Liver (tissue), 9 donors: ENCODE data around the gene SLC22A5. TPM values are rescaled to one million over a fixed set of nuclear protein-coding genes. Genes with fewer than 3 reads are reported as not detected.

Experiments used
- DNase-seq: peaks from one replicate; pipeline ENCODE4 v3.0.0-alpha.2; 2017; ENCODE audit warnings: low spot score
- H3K27ac ChIP-seq, 2 donors: one replicate each; pipeline ENCODE4 v1.7.0; 2013; ENCODE audit warnings: inconsistent platforms in 2 of 2, low read length in 2 of 2, control low read depth in 1 of 2, low read depth in 1 of 2, mild to moderate bottlenecking in 1 of 2
- H3K27me3 ChIP-seq, 4 donors: one replicate each; pipeline versions ENCODE4 v1.6.1 to v1.7.0; 2013; ENCODE audit warnings: low read length in 3 of 4, inconsistent platforms in 1 of 4, mild to moderate bottlenecking in 1 of 4, moderate library complexity in 1 of 4; ENCODE audit not compliant: control insufficient read depth in 4 of 4, insufficient read depth in 4 of 4
- H3K36me3 ChIP-seq, 4 donors: one replicate each; pipeline versions ENCODE4 v1.6.1 to v1.7.0; 2013; ENCODE audit warnings: low read length in 3 of 4, mild to moderate bottlenecking in 3 of 4, low read depth in 1 of 4, moderate library complexity in 1 of 4; ENCODE audit not compliant: control insufficient read depth in 4 of 4, insufficient read depth in 3 of 4
- H3K4me1 ChIP-seq, 4 donors: one replicate each; pipeline versions ENCODE4 v1.6.1 to v1.7.0; 2013; ENCODE audit warnings: low read length in 3 of 4, mild to moderate bottlenecking in 3 of 4, moderate library complexity in 1 of 4; ENCODE audit not compliant: control insufficient read depth in 4 of 4, insufficient read depth in 4 of 4
- H3K4me3 ChIP-seq, 3 donors: one replicate each; pipeline versions ENCODE4 v1.6.1 to v1.7.0; 2013; ENCODE audit warnings: low read length in 3 of 3, control low read depth in 1 of 3, low read depth in 1 of 3, mild to moderate bottlenecking in 1 of 3
- H3K9ac ChIP-seq, 2 donors: one replicate each; pipeline ENCODE4 v1.7.0; 2013; ENCODE audit warnings: low read length in 2 of 2, mild to moderate bottlenecking in 2 of 2, moderate library complexity in 2 of 2, control low read depth in 1 of 2, low read depth in 1 of 2
- H3K9me3 ChIP-seq, 4 donors: one replicate each; pipeline versions ENCODE4 v1.6.1 to v1.7.0; 2013; ENCODE audit warnings: low read length in 3 of 4; ENCODE audit not compliant: control insufficient read depth in 4 of 4
- EGR1 ChIP-seq, 2 donors: IDR thresholded peaks; 2 replicates each; pipeline ENCODE4 v1.6.1; 2016 to 2018; ENCODE audit warnings: antibody characterized with exemption in 2 of 2, low read depth in 2 of 2
- GABPA ChIP-seq, 2 donors: IDR thresholded peaks in 1 of 2; conservative IDR thresholded peaks in 1 of 2; 2 replicates each; pipeline ENCODE4 v1.6.1; 2016; ENCODE audit warnings: antibody characterized with exemption in 2 of 2, mild to moderate bottlenecking in 1 of 2, moderate library complexity in 1 of 2
- JUND ChIP-seq, 2 donors: IDR thresholded peaks; 2 replicates each; pipeline ENCODE4 v1.6.1; 2016; ENCODE audit warnings: antibody characterized with exemption in 2 of 2
- NR2F2 ChIP-seq: IDR thresholded peaks from 2 replicates; pipeline ENCODE4 v1.6.1; 2016; ENCODE audit warnings: antibody characterized with exemption
- RAD21 ChIP-seq, 2 donors: IDR thresholded peaks; 2 replicates each; pipeline ENCODE4 v1.6.1; 2016; ENCODE audit warnings: antibody characterized with exemption in 2 of 2, mild to moderate bottlenecking in 2 of 2
- TAF1 ChIP-seq: conservative IDR thresholded peaks from 2 replicates; pipeline ENCODE4 v1.6.1; 2016; ENCODE audit warnings: antibody characterized with exemption, mild to moderate bottlenecking
- WGBS: extraction: QIAGEN DNeasy Blood & Tissue Kit; methylation state at CpG from one replicate; pipeline ENCODE4 v1.1.7; 2013; 5-methylcytosine and 5-hydroxymethylcytosine counted together
- polyA plus RNA-seq, 2 donors: library from polyadenylated mRNA; stranded (reverse) in 1 of 2; unstranded in 1 of 2; fragments of 200-250 nt in 1 of 2; fragments of >200 nt in 1 of 2; fragmentation: Nextera tagmentation in 1 of 2; extraction: Ambion mirVana in 1 of 2; gene quantifications; one replicate each; pipeline versions ENCODE4 v1.2.1 to v1.2.3, GENCODE V29; 2013 to 2015
- total RNA-seq, 2 donors: library from RNA; depleted of rRNA; stranded (reverse); fragments of >200 nt; gene quantifications; one replicate each; pipeline ENCODE4 v1.2.3, GENCODE V29; 2014
- TF ChIP-seq, protein P1 (sequence below): fragments of 150-350 bp; IDR thresholded peaks from 2 replicates; pipeline ENCODE4 v1.5.1; 2017; ENCODE audit warnings: improper control_type of control experiment, low read depth, low read length; ENCODE audit not compliant: missing input control
- TF ChIP-seq, protein P2 (sequence below): IDR thresholded peaks from 2 replicates; pipeline ENCODE4 v1.6.1; 2016; ENCODE audit warnings: antibody characterized with exemption
- TF ChIP-seq, protein P3 (sequence below): IDR thresholded peaks from 2 replicates; pipeline ENCODE4 v1.6.1; 2016; ENCODE audit warnings: antibody characterized with exemption
- TF ChIP-seq, protein P4 (sequence below): IDR thresholded peaks from 2 replicates; pipeline ENCODE4 v1.6.1; 2016; ENCODE audit warnings: antibody characterized with exemption, mild to moderate bottlenecking
- donor health status: healthy.
- donor health status: healthy.
- donor health status: healthy.
- donor health status: healthy.
- donor health status: healthy.

The SLC22A5 gene
- total and polyA plus RNA-seq, 4 donors: 3.4 to 12.7 (median 8.5) TPM

DNA sequence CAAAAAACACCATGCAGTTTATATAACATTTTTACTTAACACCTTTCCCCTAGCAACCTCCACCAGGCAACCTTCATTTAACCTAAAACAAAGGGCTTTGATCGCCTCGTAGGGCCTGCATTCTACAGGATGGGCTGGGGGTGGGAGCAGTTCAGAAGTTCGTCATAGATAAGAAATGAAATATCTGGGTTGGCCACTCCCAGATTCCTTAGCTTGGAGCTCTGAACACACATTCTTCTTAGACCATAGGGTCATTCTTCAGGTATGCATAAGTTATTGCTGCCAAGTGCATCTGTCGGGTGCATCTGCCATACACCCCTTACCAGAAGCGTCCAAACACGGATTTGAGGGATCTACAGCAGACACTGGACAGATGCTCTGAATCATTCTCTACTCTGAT is 4.3 kb upstream of the SLC22A5 start:
- Histone ChIP-seq H3K27ac (no peak overlapping the region), H3K9ac (no peak overlapping the region), H3K27me3 (no peaks in the 10 kb centered on the region), H3K4me3 (no peak overlapping the region), H3K36me3 (peaks cover 0 to 8% (median 2%) of the 10 kb centered on the region in 4 donors), H3K9me3 (no peaks in the 10 kb centered on the region), H3K4me1 (peaks cover 0 to 21% (median 17%) of the 10 kb centered on the region in 4 donors)
- TF ChIP-seq TAF1: no peak
- TF ChIP-seq, protein P1, sequence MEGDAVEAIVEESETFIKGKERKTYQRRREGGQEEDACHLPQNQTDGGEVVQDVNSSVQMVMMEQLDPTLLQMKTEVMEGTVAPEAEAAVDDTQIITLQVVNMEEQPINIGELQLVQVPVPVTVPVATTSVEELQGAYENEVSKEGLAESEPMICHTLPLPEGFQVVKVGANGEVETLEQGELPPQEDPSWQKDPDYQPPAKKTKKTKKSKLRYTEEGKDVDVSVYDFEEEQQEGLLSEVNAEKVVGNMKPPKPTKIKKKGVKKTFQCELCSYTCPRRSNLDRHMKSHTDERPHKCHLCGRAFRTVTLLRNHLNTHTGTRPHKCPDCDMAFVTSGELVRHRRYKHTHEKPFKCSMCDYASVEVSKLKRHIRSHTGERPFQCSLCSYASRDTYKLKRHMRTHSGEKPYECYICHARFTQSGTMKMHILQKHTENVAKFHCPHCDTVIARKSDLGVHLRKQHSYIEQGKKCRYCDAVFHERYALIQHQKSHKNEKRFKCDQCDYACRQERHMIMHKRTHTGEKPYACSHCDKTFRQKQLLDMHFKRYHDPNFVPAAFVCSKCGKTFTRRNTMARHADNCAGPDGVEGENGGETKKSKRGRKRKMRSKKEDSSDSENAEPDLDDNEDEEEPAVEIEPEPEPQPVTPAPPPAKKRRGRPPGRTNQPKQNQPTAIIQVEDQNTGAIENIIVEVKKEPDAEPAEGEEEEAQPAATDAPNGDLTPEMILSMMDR: no peak
- TF ChIP-seq, protein P2, sequence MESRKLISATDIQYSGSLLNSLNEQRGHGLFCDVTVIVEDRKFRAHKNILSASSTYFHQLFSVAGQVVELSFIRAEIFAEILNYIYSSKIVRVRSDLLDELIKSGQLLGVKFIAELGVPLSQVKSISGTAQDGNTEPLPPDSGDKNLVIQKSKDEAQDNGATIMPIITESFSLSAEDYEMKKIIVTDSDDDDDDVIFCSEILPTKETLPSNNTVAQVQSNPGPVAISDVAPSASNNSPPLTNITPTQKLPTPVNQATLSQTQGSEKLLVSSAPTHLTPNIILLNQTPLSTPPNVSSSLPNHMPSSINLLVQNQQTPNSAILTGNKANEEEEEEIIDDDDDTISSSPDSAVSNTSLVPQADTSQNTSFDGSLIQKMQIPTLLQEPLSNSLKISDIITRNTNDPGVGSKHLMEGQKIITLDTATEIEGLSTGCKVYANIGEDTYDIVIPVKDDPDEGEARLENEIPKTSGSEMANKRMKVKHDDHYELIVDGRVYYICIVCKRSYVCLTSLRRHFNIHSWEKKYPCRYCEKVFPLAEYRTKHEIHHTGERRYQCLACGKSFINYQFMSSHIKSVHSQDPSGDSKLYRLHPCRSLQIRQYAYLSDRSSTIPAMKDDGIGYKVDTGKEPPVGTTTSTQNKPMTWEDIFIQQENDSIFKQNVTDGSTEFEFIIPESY: no peak
- no peak for TF ChIP-seq RAD21 (IDR thresholded peaks at IDR 0.05)
- TF ChIP-seq, protein P3, sequence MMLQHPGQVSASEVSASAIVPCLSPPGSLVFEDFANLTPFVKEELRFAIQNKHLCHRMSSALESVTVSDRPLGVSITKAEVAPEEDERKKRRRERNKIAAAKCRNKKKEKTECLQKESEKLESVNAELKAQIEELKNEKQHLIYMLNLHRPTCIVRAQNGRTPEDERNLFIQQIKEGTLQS: no peak
- no peak for TF ChIP-seq JUND (IDR thresholded peaks at IDR 0.05)
- TF ChIP-seq EGR1 (IDR thresholded peaks at IDR 0.05; ENCODE audit: low read depth in 2 of 2): no peak
- TF ChIP-seq, protein P4, sequence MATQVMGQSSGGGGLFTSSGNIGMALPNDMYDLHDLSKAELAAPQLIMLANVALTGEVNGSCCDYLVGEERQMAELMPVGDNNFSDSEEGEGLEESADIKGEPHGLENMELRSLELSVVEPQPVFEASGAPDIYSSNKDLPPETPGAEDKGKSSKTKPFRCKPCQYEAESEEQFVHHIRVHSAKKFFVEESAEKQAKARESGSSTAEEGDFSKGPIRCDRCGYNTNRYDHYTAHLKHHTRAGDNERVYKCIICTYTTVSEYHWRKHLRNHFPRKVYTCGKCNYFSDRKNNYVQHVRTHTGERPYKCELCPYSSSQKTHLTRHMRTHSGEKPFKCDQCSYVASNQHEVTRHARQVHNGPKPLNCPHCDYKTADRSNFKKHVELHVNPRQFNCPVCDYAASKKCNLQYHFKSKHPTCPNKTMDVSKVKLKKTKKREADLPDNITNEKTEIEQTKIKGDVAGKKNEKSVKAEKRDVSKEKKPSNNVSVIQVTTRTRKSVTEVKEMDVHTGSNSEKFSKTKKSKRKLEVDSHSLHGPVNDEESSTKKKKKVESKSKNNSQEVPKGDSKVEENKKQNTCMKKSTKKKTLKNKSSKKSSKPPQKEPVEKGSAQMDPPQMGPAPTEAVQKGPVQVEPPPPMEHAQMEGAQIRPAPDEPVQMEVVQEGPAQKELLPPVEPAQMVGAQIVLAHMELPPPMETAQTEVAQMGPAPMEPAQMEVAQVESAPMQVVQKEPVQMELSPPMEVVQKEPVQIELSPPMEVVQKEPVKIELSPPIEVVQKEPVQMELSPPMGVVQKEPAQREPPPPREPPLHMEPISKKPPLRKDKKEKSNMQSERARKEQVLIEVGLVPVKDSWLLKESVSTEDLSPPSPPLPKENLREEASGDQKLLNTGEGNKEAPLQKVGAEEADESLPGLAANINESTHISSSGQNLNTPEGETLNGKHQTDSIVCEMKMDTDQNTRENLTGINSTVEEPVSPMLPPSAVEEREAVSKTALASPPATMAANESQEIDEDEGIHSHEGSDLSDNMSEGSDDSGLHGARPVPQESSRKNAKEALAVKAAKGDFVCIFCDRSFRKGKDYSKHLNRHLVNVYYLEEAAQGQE: no peak
- 88% methylated on average over 6 of the region's 6 CpGs for WGBS
- no peak for DNase-seq

DNA sequence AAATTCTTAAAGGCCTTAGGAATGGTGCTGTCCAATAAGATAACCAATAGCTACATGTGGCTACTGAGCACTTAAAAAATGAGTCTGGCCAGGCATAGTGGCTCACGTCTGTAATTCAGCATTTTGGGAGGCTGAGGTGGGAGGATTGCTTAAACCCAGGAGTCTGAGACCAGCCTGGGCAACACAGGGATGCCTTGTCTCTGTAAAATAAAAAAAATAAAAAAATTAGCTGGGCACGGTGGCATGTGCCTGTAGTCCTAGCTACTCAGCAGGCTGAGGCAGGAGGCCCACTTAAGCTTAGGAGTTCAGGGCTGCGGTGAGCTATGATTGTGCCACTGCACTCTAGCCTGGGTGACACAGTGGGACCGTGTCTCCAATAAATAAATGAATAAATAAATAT is 1.3 kb upstream of the SLC22A5 start:
- no peak overlapping the region for H3K4me3 ChIP-seq
- no peaks in the 10 kb centered on the region for H3K9me3 ChIP-seq
- DNase-seq: no peak
- H3K4me1 ChIP-seq: peaks cover 0 to 48% (median 36%) of the 10 kb centered on the region in 4 donors
- H3K27me3 ChIP-seq: no peaks in the 10 kb centered on the region
- peaks cover 0 to 6% (median 2%) of the 10 kb centered on the region in 4 donors for H3K36me3 ChIP-seq
- H3K27ac ChIP-seq: no peak overlapping the region
- WGBS: 52% methylated on average over 4 of the region's 4 CpGs
- H3K9ac ChIP-seq: peak overlapping the region in 1 of 2 donors; percentile 42
- TF ChIP-seq, protein P3: no peak
- TF ChIP-seq JUND (IDR thresholded peaks at IDR 0.05) (no peak), NR2F2 (no peak), GABPA (IDR thresholded peaks at IDR 0.05 in 1 of 2, conservative IDR thresholded peaks at IDR 0.05 in 1 of 2) (no peak)
- TF ChIP-seq, protein P1: no peak
